Hematopoietic multipotent progenitor cell treated with erythropoietin and hydrocortisone succinate and interleukin-3 and kit ligand, for 17 days (in vitro differentiated cells): Measurements from ENCODE around the gene B4GALT2.

Experiments
- DNase-seq: peaks from one replicate; pipeline ENCODE4 v3.0.0-alpha.2; 2015; ENCODE audit warnings: low spot score

B4GALT2 gene

GRCh38 chr1:44002606-44003157 lies 23.7 kb downstream of the B4GALT2 start:
- no peak for DNase-seq

- no peak for DNase-seq
Measured at GRCh38 chr1:44008259-44008658, 29.2 kb downstream of the B4GALT2 start.

GRCh38 chr1:44010935-44011471 lies 32.0 kb downstream of the B4GALT2 start:
- no peak for DNase-seq

GRCh38 chr1:44012404-44012803 lies 33.4 kb downstream of the B4GALT2 start:
- no peak for DNase-seq

GRCh38 chr1:44012941-44013609 lies 34.1 kb downstream of the B4GALT2 start:
- DNase-seq = no peak

GRCh38 chr1:44013949-44014348 lies 34.9 kb downstream of the B4GALT2 start:
- no peak for DNase-seq

- DNase-seq = peak; percentile 18
Measured at GRCh38 chr1:44014365-44015104, 35.5 kb downstream of the B4GALT2 start.

GRCh38 chr1:44015206-44015605 lies 36.2 kb downstream of the B4GALT2 start:
- no peak for DNase-seq

GRCh38 chr1:44016041-44016889 lies 37.3 kb downstream of the B4GALT2 start:
- DNase-seq = no peak

GRCh38 chr1:44016890-44017400 lies 37.9 kb downstream of the B4GALT2 start:
- no peak for DNase-seq

GRCh38 chr1:44019466-44019948 lies 40.5 kb downstream of the B4GALT2 start:
- DNase-seq = no peak

GRCh38 chr1:44020464-44020863 lies 41.5 kb downstream of the B4GALT2 start:
- DNase-seq = no peak

GRCh38 chr1:44021156-44021555 lies 42.1 kb downstream of the B4GALT2 start:
- DNase-seq = no peak

GRCh38 chr1:44021581-44022321 lies 42.7 kb downstream of the B4GALT2 start:
- no peak for DNase-seq

- no peak for DNase-seq
Measured at GRCh38 chr1:44024031-44024902, 45.3 kb downstream of the B4GALT2 start.

GRCh38 chr1:44024903-44025525 lies 46.0 kb downstream of the B4GALT2 start:
- DNase-seq = no peak

GRCh38 chr1:44025816-44026215 lies 46.8 kb downstream of the B4GALT2 start:
- no peak for DNase-seq

GRCh38 chr1:44027320-44027719 lies 48.3 kb downstream of the B4GALT2 start:
- no peak for DNase-seq

- DNase-seq = no peak
Measured at GRCh38 chr1:44029260-44029910, 50.4 kb downstream of the B4GALT2 start.
